ENCODE measurements around the gene KCP.

- no peak for TF ChIP-seq CTCF (IDR thresholded peaks at IDR 0.05 in 2 of 3, conservative IDR thresholded peaks at IDR 0.05 in 1 of 3; ENCODE audit: borderline replicate concordance in 1 of 3, insufficient read depth in 1 of 3, low read depth in 2 of 3, low read length in 2 of 3)
- no peak for TF ChIP-seq POLR2A (IDR thresholded peaks at IDR 0.05; ENCODE audit: borderline replicate concordance, extremely low read depth, insufficient read depth, insufficient read length)
These were observed 34.2 kb upstream of the KCP start for GRCh38 chr7:128944487-128945236.

Data from HCT116 (cell line).